Measurements from ENCODE around the gene NFATC1.

GRCh38 chr18:79575891-79576685 is 180.4 kb downstream of the NFATC1 start:
- TF ChIP-seq, protein P1, sequence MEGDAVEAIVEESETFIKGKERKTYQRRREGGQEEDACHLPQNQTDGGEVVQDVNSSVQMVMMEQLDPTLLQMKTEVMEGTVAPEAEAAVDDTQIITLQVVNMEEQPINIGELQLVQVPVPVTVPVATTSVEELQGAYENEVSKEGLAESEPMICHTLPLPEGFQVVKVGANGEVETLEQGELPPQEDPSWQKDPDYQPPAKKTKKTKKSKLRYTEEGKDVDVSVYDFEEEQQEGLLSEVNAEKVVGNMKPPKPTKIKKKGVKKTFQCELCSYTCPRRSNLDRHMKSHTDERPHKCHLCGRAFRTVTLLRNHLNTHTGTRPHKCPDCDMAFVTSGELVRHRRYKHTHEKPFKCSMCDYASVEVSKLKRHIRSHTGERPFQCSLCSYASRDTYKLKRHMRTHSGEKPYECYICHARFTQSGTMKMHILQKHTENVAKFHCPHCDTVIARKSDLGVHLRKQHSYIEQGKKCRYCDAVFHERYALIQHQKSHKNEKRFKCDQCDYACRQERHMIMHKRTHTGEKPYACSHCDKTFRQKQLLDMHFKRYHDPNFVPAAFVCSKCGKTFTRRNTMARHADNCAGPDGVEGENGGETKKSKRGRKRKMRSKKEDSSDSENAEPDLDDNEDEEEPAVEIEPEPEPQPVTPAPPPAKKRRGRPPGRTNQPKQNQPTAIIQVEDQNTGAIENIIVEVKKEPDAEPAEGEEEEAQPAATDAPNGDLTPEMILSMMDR (IDR thresholded peaks at IDR 0.05; ENCODE audit: low read depth, low read length, poor library complexity, severe bottlenecking) = no peak
- TF ChIP-seq EZH2phosphoT487 (IDR thresholded peaks at IDR 0.05; ENCODE audit: borderline replicate concordance, low read length) = no peak
